Gastrocnemius medialis (tissue), 4 donors: ENCODE measurements around the gene KIF18B. TPM values are rescaled to one million over a fixed set of nuclear protein-coding genes. Genes with fewer than 3 reads are reported as not detected.

Experiments used
- ATAC-seq, 2 donors: fragments of 150-250 bp; one replicate each; pipeline ENCODE4 v1.9.1; 2016
- DNase-seq, 2 donors: peaks; one replicate each; pipeline ENCODE4 v3.0.0-alpha.2; 2019
- H3K27ac ChIP-seq, 4 donors: fragments of 200-600 bp; sonication (generic); 1 replicate in 1 of 4; 2 replicates in 3 of 4; pipeline ENCODE4 v1.5.1; 2016 to 2018; ENCODE audit warnings: mild to moderate bottlenecking in 2 of 4, moderate library complexity in 1 of 4
- H3K27me3 ChIP-seq, 3 donors: fragments of 200-600 bp; sonication (generic) in 2 of 3; 1 replicate in 1 of 3; 2 replicates in 2 of 3; pipeline versions ENCODE4 v1.5.1 to v1.6.0; 2016 to 2019; ENCODE audit warnings: mild to moderate bottlenecking in 1 of 3, moderate library complexity in 1 of 3
- H3K36me3 ChIP-seq, 2 donors: fragments of 200-600 bp; sonication (generic) in 1 of 2; one replicate each; pipeline ENCODE4 v1.5.1; 2017 to 2018
- H3K4me1 ChIP-seq, 2 donors: fragments of 200-600 bp; sonication (generic) in 1 of 2; one replicate each; pipeline ENCODE4 v1.5.1; 2016 to 2017; ENCODE audit warnings: mild to moderate bottlenecking in 2 of 2
- H3K4me3 ChIP-seq, 4 donors: fragments of 200-600 bp; sonication (generic) in 3 of 4; 1 replicate in 1 of 4; 2 replicates in 3 of 4; pipeline ENCODE4 v1.5.1; 2016 to 2019; ENCODE audit warnings: mild to moderate bottlenecking in 2 of 4
- H3K9me3 ChIP-seq, 3 donors: fragments of 200-600 bp; sonication (generic) in 2 of 3; 1 replicate in 1 of 3; 2 replicates in 2 of 3; pipeline ENCODE4 v1.5.1; 2016 to 2019
- CTCF ChIP-seq, 5 experiments: fragments of 450-650 bp in 3 of 5; fragments of 200-600 bp in 2 of 5; sonication (generic) in 2 of 5; IDR thresholded peaks in 4 of 5; conservative IDR thresholded peaks in 1 of 5; 1 replicate in 4 of 5; 2 replicates in 1 of 5; pipeline ENCODE4 v1.5.1; 2016 to 2019; ENCODE audit warnings: antibody characterized with exemption in 5 of 5, mild to moderate bottlenecking in 3 of 5, moderate library complexity in 3 of 5
- POLR2A ChIP-seq, 2 donors: fragments of 450-650 bp; IDR thresholded peaks; one replicate each; pipeline ENCODE4 v1.6.1; 2017; ENCODE audit warnings: antibody characterized with exemption in 2 of 2, mild to moderate bottlenecking in 2 of 2, moderate library complexity in 2 of 2
- in situ Hi-C, 4 donors: fragments of 200-750 bp; cut with MboI; loops; one replicate each; pipeline versions ENCODE4 v1.15.0 to v1.8.0; 2017; ENCODE audit warnings: low sequenced_read_pairs in 4 of 4
- intact Hi-C: fragments of 100-400 bp; cut with DNase I; formaldehyde crosslinking; loops from one replicate; pipeline ENCODE4 v1.15.1; 2023; ENCODE audit warnings: low total_unique reads
- total RNA-seq, 4 donors: library from RNA; depleted of rRNA; stranded (reverse); fragments of >200 nt; gene quantifications; one replicate each; pipeline versions ENCODE4 v1.1.0 to v1.2.3, GENCODE V29; 2016

Gene KIF18B
- total RNA-seq, 4 donors from 2014 or later = 0.09 to 1.7 TPM; not detected in 2

GRCh38 chr17:44941712-44942331 lies 5.8 kb downstream of the KIF18B start:
- DNase-seq = no peak
- no peaks in the 10 kb centered on the region for H3K9me3 ChIP-seq
- no peak for ATAC-seq

GRCh38 chr17:44940768-44941167 lies 6.8 kb downstream of the KIF18B start:
- DNase-seq (no peak), ATAC-seq (no peak)
- in situ Hi-C loops (no loop called here), intact Hi-C loops (no loop called here)
- Histone ChIP-seq H3K27ac (no peak overlapping the region), H3K4me1 (no peaks in the 10 kb centered on the region), H3K4me3 (no peak overlapping the region), H3K9me3 (no peaks in the 10 kb centered on the region), H3K27me3 (peaks cover 0 to 3% (median 0%) of the 10 kb centered on the region in 3 donors), H3K36me3 (no peaks in the 10 kb centered on the region)
- TF ChIP-seq POLR2A (IDR thresholded peaks at IDR 0.05) = no peak
- TF ChIP-seq CTCF (IDR thresholded peaks at IDR 0.05 in 4 of 5, conservative IDR thresholded peaks at IDR 0.05 in 1 of 5) = no peak

More at GRCh38 chr17:44941712-44942331, 5.8 kb downstream of the KIF18B start:
- Histone ChIP-seq H3K27me3 (peaks cover under 1 to 3% (median 3%) of the 10 kb centered on the region in 3 donors), H3K4me3 (no peak overlapping the region), H3K36me3 (no peaks in the 10 kb centered on the region), H3K27ac (no peak overlapping the region), H3K4me1 (no peaks in the 10 kb centered on the region)
- in situ Hi-C loops = no loop called here
- TF ChIP-seq POLR2A (IDR thresholded peaks at IDR 0.05) (no peak), CTCF (IDR thresholded peaks at IDR 0.05 in 4 of 5, conservative IDR thresholded peaks at IDR 0.05 in 1 of 5) (no peak)
- intact Hi-C loops = no loop called here

- in situ Hi-C loops = no loop called here
- H3K27me3 ChIP-seq = peaks cover 0 to 3% (median 0%) of the 10 kb centered on the region in 3 donors
Measured at GRCh38 chr17:44940317-44940716, 7.3 kb downstream of the KIF18B start.

GRCh38 chr17:44935116-44935515 lies 12.5 kb downstream of the KIF18B start:
- intact Hi-C loops = no loop called here

More at GRCh38 chr17:44940317-44940716, 7.3 kb downstream of the KIF18B start:
- no peak for DNase-seq
- Histone ChIP-seq H3K9me3 (no peaks in the 10 kb centered on the region), H3K4me3 (no peak overlapping the region), H3K36me3 (no peaks in the 10 kb centered on the region), H3K4me1 (no peaks in the 10 kb centered on the region), H3K27ac (no peak overlapping the region)
- no peak for TF ChIP-seq POLR2A (IDR thresholded peaks at IDR 0.05)
- TF ChIP-seq CTCF (IDR thresholded peaks at IDR 0.05 in 4 of 5, conservative IDR thresholded peaks at IDR 0.05 in 1 of 5) = no peak
- intact Hi-C loops = no loop called here
- no peak for ATAC-seq

More at GRCh38 chr17:44935116-44935515, 12.5 kb downstream of the KIF18B start:
- Histone ChIP-seq H3K4me1 (no peaks in the 10 kb centered on the region), H3K27me3 (no peaks in the 10 kb centered on the region), H3K9me3 (no peaks in the 10 kb centered on the region), H3K4me3 (no peak overlapping the region), H3K36me3 (no peaks in the 10 kb centered on the region), H3K27ac (no peak overlapping the region)
- no peak for TF ChIP-seq POLR2A (IDR thresholded peaks at IDR 0.05)
- no peak for TF ChIP-seq CTCF (IDR thresholded peaks at IDR 0.05 in 4 of 5, conservative IDR thresholded peaks at IDR 0.05 in 1 of 5)
- in situ Hi-C loops = no loop called here
- ATAC-seq (no peak), DNase-seq (no peak)
